ENCODE measurements around the gene ATXN10.

ATXN10 gene

DNA sequence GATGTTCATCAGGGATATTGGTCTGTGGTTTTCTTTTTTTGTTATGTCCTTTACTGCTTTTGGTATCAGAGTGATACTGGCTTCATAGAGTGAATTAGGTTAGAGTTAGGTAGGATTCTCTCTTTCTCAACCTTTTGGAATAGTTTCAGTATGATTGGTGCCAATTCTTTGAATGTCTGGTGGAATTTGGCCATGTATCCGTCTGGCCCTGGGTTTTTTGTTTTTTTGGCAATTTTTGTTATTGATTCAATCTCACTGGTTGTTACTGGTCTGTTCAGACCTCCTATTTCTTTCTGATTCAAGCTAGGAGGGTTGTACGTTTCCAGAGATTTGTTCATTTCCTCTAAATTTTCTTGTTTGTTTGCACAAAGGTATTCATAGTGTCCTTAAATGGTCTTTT lies 54.4 kb downstream of the ATXN10 start:
- Histone ChIP-seq H3K4me2 (ENCODE audit: low read depth, low read length, poor library complexity, severe bottlenecking) (no peak overlapping the region), H3K36me3 (ENCODE audit: insufficient read depth, low read length) (peaks cover 32% of the 10 kb centered on the region; the same call in 1 of the 2 replicates), H3K4me3 (ENCODE audit: low read length, poor library complexity, severe bottlenecking) (no peak overlapping the region), H2AFZ (ENCODE audit: low read length) (no peak overlapping the region), H4K20me1 (ENCODE audit: insufficient read depth, low read length, poor library complexity, severe bottlenecking) (peaks cover 34% of the 10 kb centered on the region), H3K27me3 (ENCODE audit: insufficient read depth, low read length, poor library complexity, severe bottlenecking) (no peaks in the 10 kb centered on the region), H3K9me2 (replicated peaks; ENCODE audit: low read depth, low read length) (no peaks in the 10 kb centered on the region), H3K79me2 (ENCODE audit: insufficient read depth, low read length) (peaks cover 58% of the 10 kb centered on the region), H3K9ac (ENCODE audit: low read depth, low read length, poor library complexity, severe bottlenecking) (no peak overlapping the region), H3F3A (ENCODE audit: low read depth) (0 out of 2 replicates have a peak, but pooled peaks cover 4% of the 10 kb centered on the region), H3K9me3 (ENCODE audit: insufficient read depth, low read depth, low read length) (no peaks in the 10 kb centered on the region), H3K4me1 (ENCODE audit: insufficient read depth, low read length, poor library complexity, severe bottlenecking) (no peaks in the 10 kb centered on the region)
- TF ChIP-seq, protein P1, sequence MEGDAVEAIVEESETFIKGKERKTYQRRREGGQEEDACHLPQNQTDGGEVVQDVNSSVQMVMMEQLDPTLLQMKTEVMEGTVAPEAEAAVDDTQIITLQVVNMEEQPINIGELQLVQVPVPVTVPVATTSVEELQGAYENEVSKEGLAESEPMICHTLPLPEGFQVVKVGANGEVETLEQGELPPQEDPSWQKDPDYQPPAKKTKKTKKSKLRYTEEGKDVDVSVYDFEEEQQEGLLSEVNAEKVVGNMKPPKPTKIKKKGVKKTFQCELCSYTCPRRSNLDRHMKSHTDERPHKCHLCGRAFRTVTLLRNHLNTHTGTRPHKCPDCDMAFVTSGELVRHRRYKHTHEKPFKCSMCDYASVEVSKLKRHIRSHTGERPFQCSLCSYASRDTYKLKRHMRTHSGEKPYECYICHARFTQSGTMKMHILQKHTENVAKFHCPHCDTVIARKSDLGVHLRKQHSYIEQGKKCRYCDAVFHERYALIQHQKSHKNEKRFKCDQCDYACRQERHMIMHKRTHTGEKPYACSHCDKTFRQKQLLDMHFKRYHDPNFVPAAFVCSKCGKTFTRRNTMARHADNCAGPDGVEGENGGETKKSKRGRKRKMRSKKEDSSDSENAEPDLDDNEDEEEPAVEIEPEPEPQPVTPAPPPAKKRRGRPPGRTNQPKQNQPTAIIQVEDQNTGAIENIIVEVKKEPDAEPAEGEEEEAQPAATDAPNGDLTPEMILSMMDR (conservative IDR thresholded peaks at IDR 0.05; ENCODE audit: low read length) = no peak
- TF ChIP-seq EZH2phosphoT487 (IDR thresholded peaks at IDR 0.05; ENCODE audit: borderline replicate concordance) = no peak

DNA sequence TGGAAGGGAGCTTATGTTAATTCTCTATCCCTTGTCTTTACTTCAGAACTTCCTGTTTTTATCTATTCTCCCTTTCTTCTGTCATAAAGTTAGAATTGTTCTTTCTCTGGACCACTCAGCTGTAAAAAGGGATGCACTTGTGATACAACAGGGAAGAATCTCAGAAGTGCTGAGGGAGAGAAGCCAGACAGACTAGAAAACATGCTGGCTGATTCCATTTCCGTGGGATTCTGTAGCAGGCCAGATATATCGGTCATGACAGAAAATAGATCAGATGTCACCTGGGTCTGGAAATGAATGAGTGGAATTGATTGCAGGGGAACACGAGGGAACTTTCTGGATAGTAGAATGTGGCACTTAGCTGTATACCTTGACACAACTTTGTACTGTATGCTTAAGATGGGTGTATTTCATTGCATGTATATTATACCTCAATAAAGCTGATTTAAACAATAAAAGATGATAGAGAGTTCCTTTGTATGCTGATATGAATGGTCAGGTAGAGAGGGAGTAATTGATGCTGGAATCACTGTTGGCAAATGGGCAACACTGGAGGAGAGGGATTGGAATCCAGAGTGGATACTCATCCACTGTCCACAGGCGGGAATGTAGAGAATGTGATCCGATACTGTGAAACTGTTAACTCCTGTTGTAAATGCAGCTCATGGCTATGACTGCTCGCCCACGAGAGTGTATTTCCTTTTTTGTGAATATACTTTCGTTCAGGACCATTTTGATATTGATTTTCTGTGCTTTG lies 59.6 kb downstream of the ATXN10 start:
- H3K9me3 ChIP-seq (ENCODE audit: insufficient read depth, low read depth, low read length) = no peaks in the 10 kb centered on the region
- H3F3A ChIP-seq (ENCODE audit: low read depth) = no peaks in the 10 kb centered on the region
- H2AFZ ChIP-seq (ENCODE audit: low read length) = no peak overlapping the region
- no peaks in the 10 kb centered on the region for H3K27me3 ChIP-seq (ENCODE audit: insufficient read depth, low read length, poor library complexity, severe bottlenecking)
- H3K36me3 ChIP-seq (ENCODE audit: insufficient read depth, low read length) = peaks cover 56% of the 10 kb centered on the region; the same call in 1 of the 2 replicates
- peaks cover 9% of the 10 kb centered on the region for H4K20me1 ChIP-seq (ENCODE audit: insufficient read depth, low read length, poor library complexity, severe bottlenecking)
- peaks cover 27% of the 10 kb centered on the region for H3K79me2 ChIP-seq (ENCODE audit: insufficient read depth, low read length)
- H3K4me1 ChIP-seq (ENCODE audit: insufficient read depth, low read length, poor library complexity, severe bottlenecking) = no peaks in the 10 kb centered on the region
- H3K4me2 ChIP-seq (ENCODE audit: low read depth, low read length, poor library complexity, severe bottlenecking) = no peak overlapping the region
- no peak overlapping the region for H3K9ac ChIP-seq (ENCODE audit: low read depth, low read length, poor library complexity, severe bottlenecking)
- TF ChIP-seq, protein P1 (conservative IDR thresholded peaks at IDR 0.05; ENCODE audit: low read length) = no peak
- no peak for TF ChIP-seq EZH2phosphoT487 (IDR thresholded peaks at IDR 0.05; ENCODE audit: borderline replicate concordance)
- H3K9me2 ChIP-seq (replicated peaks; ENCODE audit: low read depth, low read length) = no peaks in the 10 kb centered on the region
- no peak overlapping the region for H3K4me3 ChIP-seq (ENCODE audit: low read length, poor library complexity, severe bottlenecking)

DNA sequence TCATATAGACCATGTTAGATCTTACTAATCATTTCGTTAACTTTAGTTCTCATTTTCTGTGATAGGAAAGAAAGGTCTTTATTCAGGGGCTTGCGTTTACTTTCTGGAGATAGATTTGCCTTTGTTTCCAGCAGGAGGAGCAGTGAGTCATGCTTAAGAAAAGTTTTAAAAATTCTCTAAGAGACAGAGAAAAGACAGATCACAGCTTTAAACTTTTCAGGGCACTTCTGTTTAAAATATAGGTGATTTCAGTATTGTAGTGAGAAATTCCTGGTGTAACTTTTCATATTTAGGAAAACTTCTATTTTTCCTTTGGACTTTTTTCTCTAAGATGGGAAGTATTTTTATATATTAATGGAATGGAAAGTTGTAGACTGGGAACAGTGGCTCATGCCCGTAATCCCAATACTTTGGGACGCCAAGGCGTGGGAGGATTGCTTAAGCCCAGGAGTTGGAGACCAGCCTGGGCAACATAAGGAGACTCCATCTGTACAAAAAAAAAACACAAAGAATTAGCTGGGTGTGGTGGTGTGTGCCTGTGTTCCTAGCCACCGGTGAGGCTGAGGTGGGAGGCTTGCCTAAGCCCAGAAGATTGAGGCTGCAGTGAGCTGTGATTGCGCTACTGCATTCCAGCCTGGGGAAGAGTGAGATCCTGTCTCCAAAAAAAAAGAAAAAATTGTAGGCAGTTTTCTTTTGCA lies 60.3 kb downstream of the ATXN10 start:
- Histone ChIP-seq H3K27me3 (ENCODE audit: insufficient read depth, low read length, poor library complexity, severe bottlenecking) (no peaks in the 10 kb centered on the region), H3K9me2 (replicated peaks; ENCODE audit: low read depth, low read length) (no peaks in the 10 kb centered on the region), H3K79me2 (ENCODE audit: insufficient read depth, low read length) (peaks cover 20% of the 10 kb centered on the region), H3K36me3 (ENCODE audit: insufficient read depth, low read length) (peaks cover 62% of the 10 kb centered on the region; the same call in 1 of the 2 replicates), H3K4me2 (ENCODE audit: low read depth, low read length, poor library complexity, severe bottlenecking) (no peak overlapping the region), H2AFZ (ENCODE audit: low read length) (no peak overlapping the region), H3F3A (ENCODE audit: low read depth) (no peaks in the 10 kb centered on the region), H3K9ac (ENCODE audit: low read depth, low read length, poor library complexity, severe bottlenecking) (no peak overlapping the region), H3K9me3 (ENCODE audit: insufficient read depth, low read depth, low read length) (no peaks in the 10 kb centered on the region), H4K20me1 (ENCODE audit: insufficient read depth, low read length, poor library complexity, severe bottlenecking) (peaks cover 5% of the 10 kb centered on the region), H3K4me1 (ENCODE audit: insufficient read depth, low read length, poor library complexity, severe bottlenecking) (no peaks in the 10 kb centered on the region), H3K4me3 (ENCODE audit: low read length, poor library complexity, severe bottlenecking) (no peak overlapping the region)
- TF ChIP-seq EZH2phosphoT487 (IDR thresholded peaks at IDR 0.05; ENCODE audit: borderline replicate concordance) = no peak
- TF ChIP-seq, protein P1 (conservative IDR thresholded peaks at IDR 0.05; ENCODE audit: low read length) = peak; percentile 48
